Caco-2 (cell line): ENCODE results near the gene ZPBP2. TPM values are rescaled to one million over a fixed set of nuclear protein-coding genes. Genes with fewer than 3 reads are reported as not detected.

Source experiments
- BruUV-seq: library from RNA; stranded (reverse); fragments of 400-500 nt; replicated peaks from 2 replicates; lab custom pipeline; 2021; lab: Mats Ljungman, UMichigan
- CTCF ChIA-PET: fragments of 300-600 bp; sonication (Branson Sonifier 250); formaldehyde crosslinking; loops from one replicate; lab custom pipeline; 2022; ENCODE audit warnings: antibody characterized with exemption; lab: Charles Lee
- POLR2A ChIA-PET: fragments of 300-600 bp; sonication (Branson Sonifier 250); formaldehyde crosslinking; loops from one replicate; lab custom pipeline; 2022; ENCODE audit warnings: antibody characterized with exemption; lab: Charles Lee
- DNase-seq, 2 experiments: peaks; one replicate each; pipeline versions ENCODE4 v3.0.0 to v3.0.0-alpha.2; 2020 to 2022
- H3K27me3 ChIP-seq: replicated peaks from 2 replicates; pipeline ENCODE4 v1.6.0; 2011; ENCODE audit warnings: low read length; ENCODE audit not compliant: control insufficient read depth, insufficient read depth
- H3K36me3 ChIP-seq: 2 replicates; pipeline ENCODE4 v1.5.1; 2011; ENCODE audit warnings: low read length; ENCODE audit not compliant: control insufficient read depth, insufficient read depth
- H3K4me1 ChIP-seq: fragments of 250-450 bp; sonication (Bioruptor Pico); 2 replicates; pipeline ENCODE4 v1.5.1; 2020; ENCODE audit warnings: mild to moderate bottlenecking
- H3K4me3 ChIP-seq: 2 replicates; pipeline ENCODE4 v1.5.1; 2011; ENCODE audit warnings: low read depth, mild to moderate bottlenecking, control low read depth, low read length
- H3K9me3 ChIP-seq: fragments of 250-450 bp; sonication (Bioruptor Pico); 2 replicates; pipeline ENCODE4 v1.5.1; 2020; ENCODE audit warnings: mild to moderate bottlenecking, moderate library complexity
- H3K27ac Mint-ChIP-seq: one replicate; pipeline ENCODE4 v1.8.0; 2022; ENCODE audit warnings: mixed read lengths; ENCODE audit not compliant: unreplicated experiment
- H3K27me3 Mint-ChIP-seq: one replicate; pipeline ENCODE4 v1.8.0; 2022; ENCODE audit warnings: mixed read lengths; ENCODE audit not compliant: insufficient read depth, unreplicated experiment
- H3K36me3 Mint-ChIP-seq: one replicate; pipeline ENCODE4 v1.8.0; 2022; ENCODE audit warnings: mild to moderate bottlenecking, mixed read lengths; ENCODE audit not compliant: insufficient read depth, unreplicated experiment
- H3K4me1 Mint-ChIP-seq: one replicate; pipeline ENCODE4 v1.8.0; 2022; ENCODE audit warnings: low read depth, mixed read lengths; ENCODE audit not compliant: unreplicated experiment
- H3K4me3 Mint-ChIP-seq: one replicate; pipeline ENCODE4 v1.8.0; 2022; ENCODE audit warnings: mild to moderate bottlenecking, moderate library complexity, mixed read lengths; ENCODE audit not compliant: unreplicated experiment
- H3K9me3 Mint-ChIP-seq: one replicate; pipeline ENCODE4 v1.8.0; 2022; ENCODE audit warnings: mixed read lengths; ENCODE audit not compliant: unreplicated experiment
- intact Hi-C: fragments of 100-400 bp; cut with micrococcal nuclease; formaldehyde crosslinking; loops from one replicate; pipeline ENCODE4 v1.10.0; 2022; ENCODE audit not compliant: unreplicated experiment
- total RNA-seq: library from RNA; stranded (reverse); gene quantifications from 2 replicates; pipeline ENCODE4 v1.2.3, GENCODE V29; 2022
- TF ChIP-seq, protein P1 (sequence below), 2 experiments: fragments of 200-600 bp in 1 of 2; IDR thresholded peaks; 1 replicate in 1 of 2; 2 replicates in 1 of 2; pipeline versions ENCODE4 v1.5.1 to v1.8.0; 2011 to 2022; ENCODE audit warnings: antibody characterized with exemption in 1 of 2, control low read depth in 1 of 2, inconsistent platforms in 1 of 2, low read depth in 1 of 2, low read length in 1 of 2, mild to moderate bottlenecking in 1 of 2, moderate library complexity in 1 of 2; ENCODE audit not compliant: insufficient read depth in 1 of 2, severe bottlenecking in 1 of 2, unreplicated experiment in 1 of 2

Gene ZPBP2
- total RNA-seq, 1 experiment from 2014 or later = not detected

DNA sequence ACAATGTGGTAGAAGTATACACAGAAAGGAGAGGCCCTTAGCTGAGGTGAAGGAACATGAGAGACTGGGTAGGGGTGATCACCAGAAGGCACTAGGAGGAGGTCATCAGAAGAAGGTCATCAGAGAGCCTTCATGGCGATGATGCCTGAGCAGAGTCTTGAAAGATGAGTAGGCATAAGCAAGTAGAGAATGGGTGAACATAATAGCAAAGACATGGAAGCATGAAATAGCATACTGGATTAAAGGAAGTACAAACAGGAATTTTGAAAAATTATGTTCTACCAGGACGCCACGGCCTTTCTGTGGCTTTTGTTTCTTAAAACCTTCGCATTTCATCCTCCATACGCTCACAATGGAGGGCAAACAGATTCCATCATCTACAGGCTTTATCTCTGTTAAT lies 6.8 kb upstream of the ZPBP2 start:
- Mint-ChIP-seq H3K4me1 (no peaks in the 10 kb centered on the region), H3K4me3 (no peak overlapping the region), H3K27ac (no peak overlapping the region), H3K27me3 (peaks cover 14% of the 10 kb centered on the region), H3K36me3 (peaks cover 5% of the 10 kb centered on the region), H3K9me3 (no peaks in the 10 kb centered on the region)
- TF ChIP-seq, protein P1, sequence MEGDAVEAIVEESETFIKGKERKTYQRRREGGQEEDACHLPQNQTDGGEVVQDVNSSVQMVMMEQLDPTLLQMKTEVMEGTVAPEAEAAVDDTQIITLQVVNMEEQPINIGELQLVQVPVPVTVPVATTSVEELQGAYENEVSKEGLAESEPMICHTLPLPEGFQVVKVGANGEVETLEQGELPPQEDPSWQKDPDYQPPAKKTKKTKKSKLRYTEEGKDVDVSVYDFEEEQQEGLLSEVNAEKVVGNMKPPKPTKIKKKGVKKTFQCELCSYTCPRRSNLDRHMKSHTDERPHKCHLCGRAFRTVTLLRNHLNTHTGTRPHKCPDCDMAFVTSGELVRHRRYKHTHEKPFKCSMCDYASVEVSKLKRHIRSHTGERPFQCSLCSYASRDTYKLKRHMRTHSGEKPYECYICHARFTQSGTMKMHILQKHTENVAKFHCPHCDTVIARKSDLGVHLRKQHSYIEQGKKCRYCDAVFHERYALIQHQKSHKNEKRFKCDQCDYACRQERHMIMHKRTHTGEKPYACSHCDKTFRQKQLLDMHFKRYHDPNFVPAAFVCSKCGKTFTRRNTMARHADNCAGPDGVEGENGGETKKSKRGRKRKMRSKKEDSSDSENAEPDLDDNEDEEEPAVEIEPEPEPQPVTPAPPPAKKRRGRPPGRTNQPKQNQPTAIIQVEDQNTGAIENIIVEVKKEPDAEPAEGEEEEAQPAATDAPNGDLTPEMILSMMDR (IDR thresholded peaks at IDR 0.05; ENCODE audit: insufficient read depth in 1 of 2, low read depth in 1 of 2, low read length in 1 of 2, severe bottlenecking in 1 of 2, unreplicated experiment in 1 of 2) = no peak
- Histone ChIP-seq H3K4me3 (no peak overlapping the region), H3K9me3 (no peaks in the 10 kb centered on the region), H3K27me3 (no peaks in the 10 kb centered on the region), H3K4me1 (no peaks in the 10 kb centered on the region), H3K36me3 (no peaks in the 10 kb centered on the region)
- POLR2A ChIA-PET = no interaction called here
- BruUV-seq = no TSS peak
- CTCF ChIA-PET = no interaction called here
- no peak for DNase-seq
- intact Hi-C loops = no loop called here

DNA sequence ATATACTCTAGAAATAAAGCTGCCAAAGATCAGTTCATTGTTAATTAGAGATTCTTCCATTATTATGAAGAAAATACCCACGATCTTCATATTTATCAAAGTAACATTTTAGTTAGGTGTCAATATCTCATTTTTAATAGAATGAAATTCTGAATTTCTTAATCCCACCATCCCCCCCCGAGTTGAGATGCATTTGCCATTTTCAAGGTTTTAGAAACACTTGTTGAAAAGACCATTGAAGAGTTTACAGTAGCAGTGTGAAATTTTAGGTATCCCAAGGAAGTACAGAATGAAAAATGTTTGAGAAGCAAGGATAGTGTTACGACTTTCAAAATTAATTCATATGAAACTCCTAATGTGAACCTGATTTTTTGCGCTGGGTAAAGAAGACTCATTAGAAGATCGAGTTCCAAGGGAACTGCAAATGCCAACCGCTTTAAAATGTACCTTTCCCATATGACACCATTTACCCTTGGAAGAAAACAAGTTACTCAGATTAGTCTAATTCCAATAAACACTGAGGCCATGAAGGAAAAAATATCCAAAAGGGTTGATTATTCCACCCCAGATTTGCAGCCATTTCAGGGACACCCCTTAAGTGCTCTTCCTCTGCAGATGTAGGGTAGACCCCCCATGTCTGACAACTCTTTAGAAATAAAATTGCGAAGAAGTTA lies 4.6 kb upstream of the ZPBP2 start:
- peak overlapping the region; percentile 76 for H3K4me3 Mint-ChIP-seq
- peaks cover 14% of the 10 kb centered on the region for H3K27me3 Mint-ChIP-seq
- peaks cover 5% of the 10 kb centered on the region for H3K36me3 Mint-ChIP-seq
- Histone ChIP-seq H3K27me3 (no peaks in the 10 kb centered on the region), H3K36me3 (no peaks in the 10 kb centered on the region), H3K4me3 (peak overlapping the region; percentile 27), H3K4me1 (no peaks in the 10 kb centered on the region), H3K9me3 (no peaks in the 10 kb centered on the region)
- POLR2A ChIA-PET = no interaction called here
- no peak for DNase-seq
- H3K9me3 Mint-ChIP-seq = no peaks in the 10 kb centered on the region
- intact Hi-C loops = no loop called here
- no peaks in the 10 kb centered on the region for H3K4me1 Mint-ChIP-seq
- CTCF ChIA-PET = interaction anchor here (0.9 kb wide), 1 partner anchor 117 kb away, joined by 3 read pairs; the partner anchor contains the start of gene PSMD3
- TF ChIP-seq, protein P1 (IDR thresholded peaks at IDR 0.05; ENCODE audit: insufficient read depth in 1 of 2, low read depth in 1 of 2, low read length in 1 of 2, severe bottlenecking in 1 of 2, unreplicated experiment in 1 of 2) = no peak
- no peak overlapping the region for H3K27ac Mint-ChIP-seq
- TSS peak; percentile 56 for BruUV-seq

DNA sequence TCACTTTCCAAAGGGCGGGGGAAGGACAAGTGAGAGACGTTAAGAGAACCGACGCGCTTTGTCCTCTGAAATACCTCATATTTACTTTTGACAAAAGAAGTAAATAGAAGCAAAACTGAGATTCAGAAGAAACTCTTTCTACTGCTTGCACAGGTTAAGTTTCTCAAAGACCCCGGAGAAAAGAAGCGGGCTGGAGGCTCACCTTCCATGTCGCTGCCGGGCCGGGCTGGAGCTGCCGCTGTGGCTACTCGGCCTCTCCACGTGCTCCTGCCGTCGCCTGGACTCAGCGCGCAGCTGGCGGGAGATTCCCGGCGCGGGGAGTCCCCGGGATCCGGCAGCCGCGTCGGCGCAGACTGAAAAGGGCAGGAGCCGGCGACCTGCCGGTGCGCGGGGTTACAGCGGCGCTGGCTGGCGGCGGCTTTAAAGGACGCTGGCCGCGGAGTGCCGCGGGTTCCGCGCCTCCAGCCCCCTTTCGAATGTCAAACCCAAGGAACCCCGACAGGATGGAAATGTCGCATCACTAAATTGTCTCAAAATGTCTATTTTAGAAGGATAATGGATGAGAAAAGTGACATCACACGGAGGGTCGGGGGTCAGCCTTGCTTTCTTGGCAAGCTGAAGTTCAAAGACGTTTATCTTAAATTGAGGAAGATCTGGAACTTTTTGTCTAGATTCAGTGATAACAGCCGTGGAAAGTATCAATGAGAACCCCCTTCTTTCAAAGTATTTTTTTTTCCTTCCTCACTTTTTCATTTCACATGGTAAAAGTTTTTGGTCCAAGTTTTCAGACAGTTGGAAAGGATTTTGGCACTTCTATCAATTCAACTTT lies 3.9 kb upstream of the ZPBP2 start, which contains the start of gene IKZF3:
IKZF3 (minus strand) TSS at position 395 of the 829 bp plus-strand sequence; CDS start at position 209, 186 bp downstream.
- Histone ChIP-seq H3K4me3 (peak within 1 kb of the TSS; percentile 27), H3K4me1 (no peaks in the 10 kb centered on the region), H3K36me3 (no peaks in the 10 kb centered on the region), H3K27me3 (no peaks in the 10 kb centered on the region), H3K9me3 (no peaks in the 10 kb centered on the region)
- no peak within 1 kb of the TSS for H3K27ac Mint-ChIP-seq
- DNase-seq = peak; percentile 89 to 92
- ChIA-PET CTCF (interaction anchor here (0.9 kb wide), 1 partner anchor 116 kb away, joined by 3 read pairs; the partner anchor contains the start of gene PSMD3), POLR2A (no interaction called here)
- peak within 1 kb of the TSS; percentile 76 for H3K4me3 Mint-ChIP-seq
- H3K4me1 Mint-ChIP-seq = no peaks in the 10 kb centered on the region
- intact Hi-C loops = loop anchor here (2.0 kb wide), 1 partner anchor 109 kb away; no protein-coding TSS in a partner anchor
- TF ChIP-seq, protein P1 (IDR thresholded peaks at IDR 0.05; ENCODE audit: insufficient read depth in 1 of 2, low read depth in 1 of 2, low read length in 1 of 2, severe bottlenecking in 1 of 2, unreplicated experiment in 1 of 2) = peak in 1 of 2 experiments; percentile 52
- H3K9me3 Mint-ChIP-seq = no peaks in the 10 kb centered on the region
- BruUV-seq = no TSS peak
- peaks cover 14% of the 10 kb centered on the region for H3K27me3 Mint-ChIP-seq
- peaks cover 5% of the 10 kb centered on the region for H3K36me3 Mint-ChIP-seq
